HepG2 (cell line): ENCODE data around the gene GSAP. TPM values are rescaled to one million over a fixed set of nuclear protein-coding genes. Genes with fewer than 3 reads are reported as not detected.
"Not testable (repeated sequence)": the region's sequence is repeated elsewhere in the genome, so short reads cannot be mapped to it uniquely, and the experiment has no call there.

Experiments
- ATAC-seq: fragments of 200-7000 bp; cut with Tn5 transposase; 3 replicates; pipeline ENCODE4 v1.9.1; 2020; ENCODE audit warnings: mild to moderate bottlenecking, moderate library complexity
- BruUV-seq: library from RNA; stranded (reverse); fragments of 400-500 nt; replicated peaks from 2 replicates; lab custom pipeline; 2021; lab: Mats Ljungman, UMichigan
- CTCF ChIA-PET: fragments of 300-600 bp; formaldehyde crosslinking; extraction: SDS; loops from one replicate; lab custom pipeline; 2021; ENCODE audit warnings: low total read pairs, inconsistent platforms, low intra/inter-chr PET ratio; lab: Yijun Ruan, JAX
- POLR2A ChIA-PET: fragments of 350-600 bp; sonication (Branson Sonifier 250); formaldehyde crosslinking; loops from one replicate; lab custom pipeline; 2020; ENCODE audit warnings: antibody characterized with exemption, inconsistent platforms; lab: Yijun Ruan, JAX
- DNase-seq: peaks from one replicate; pipeline ENCODE4 v3.0.0-alpha.2; 2015; ENCODE audit warnings: low spot score
- FAIRE-seq: peaks from 3 replicates; lab custom pipeline; 2011; peaks lifted over from hg19 to GRCh38; lab: Jason Lieb, UNC
- H2AFZ ChIP-seq: one replicate; pipeline ENCODE4 v1.6.1; 2011; ENCODE audit warnings: low read length, inconsistent platforms
- H3K27ac ChIP-seq: fragments of 300-600 bp; 3 replicates; pipeline ENCODE4 v1.8.0; 2011; ENCODE audit warnings: mixed run types, mild to moderate bottlenecking, mixed read lengths, low read length, inconsistent platforms; ENCODE audit not compliant: insufficient read depth; ENCODE audit errors: extremely low read length
- H3K27me3 ChIP-seq, 2 experiments: fragments of 200-600 bp in 1 of 2; 2 replicates in 1 of 2; 3 replicates in 1 of 2; pipeline versions ENCODE4 v1.6.0 to v1.8.0; 2011; ENCODE audit warnings: low read length in 2 of 2, mild to moderate bottlenecking in 2 of 2, moderate library complexity in 2 of 2, inconsistent platforms in 1 of 2; ENCODE audit not compliant: insufficient read depth in 2 of 2, control insufficient read depth in 1 of 2
- H3K36me3 ChIP-seq, 2 experiments: fragments of 200-600 bp in 1 of 2; replicated peaks in 1 of 2; 2 replicates in 1 of 2; 3 replicates in 1 of 2; pipeline versions ENCODE4 v1.5.1 to v1.8.0; 2011; ENCODE audit warnings: low read length in 2 of 2, inconsistent platforms in 1 of 2; ENCODE audit not compliant: insufficient read depth in 2 of 2, control insufficient read depth in 1 of 2
- H3K4me1 ChIP-seq: 2 replicates; pipeline ENCODE4 v1.5.1; 2012; ENCODE audit warnings: low read length, inconsistent platforms; ENCODE audit not compliant: insufficient read depth
- H3K4me2 ChIP-seq: 2 replicates; pipeline ENCODE4 v1.6.0; 2011; ENCODE audit warnings: low read depth, low read length, inconsistent platforms
- H3K4me3 ChIP-seq, 3 experiments: fragments of 200-600 bp in 1 of 3; sonication (generic), shearing (Covaris generic) in 1 of 3; replicated peaks in 1 of 3; 2 replicates each; pipeline ENCODE4 v1.5.1; 2011 to 2016; ENCODE audit warnings: low read length in 3 of 3, inconsistent platforms in 2 of 3, low read depth in 2 of 3, mild to moderate bottlenecking in 2 of 3, control low read depth in 1 of 3, mixed read lengths in 1 of 3; ENCODE audit not compliant: insufficient read depth in 1 of 3
- H3K79me2 ChIP-seq: one replicate; pipeline ENCODE4 v1.6.1; 2011; ENCODE audit warnings: low read length, inconsistent platforms; ENCODE audit not compliant: insufficient read depth
- H3K9ac ChIP-seq: 2 replicates; pipeline ENCODE4 v1.6.0; 2011; ENCODE audit warnings: mild to moderate bottlenecking, low read depth, low read length, inconsistent platforms; ENCODE audit not compliant: insufficient read depth
- H3K9me3 ChIP-seq: 2 replicates; pipeline ENCODE4 v1.5.1; 2012; ENCODE audit warnings: mild to moderate bottlenecking, low read length
- H4K20me1 ChIP-seq: 2 replicates; pipeline ENCODE4 v1.6.0; 2011; ENCODE audit warnings: inconsistent platforms, mild to moderate bottlenecking, low read length, moderate library complexity; ENCODE audit not compliant: insufficient read depth
- IRF1 ChIP-seq: sonication (generic); formaldehyde crosslinking; IDR thresholded peaks from 2 replicates; pipeline ENCODE4 v1.4.0; 2020; ENCODE audit warnings: low read depth, mild to moderate bottlenecking, missing genetic modification reagents
- ZNF10 ChIP-seq: sonication (generic); formaldehyde crosslinking; IDR thresholded peaks from 2 replicates; pipeline ENCODE4 v1.4.0; 2020; ENCODE audit warnings: mild to moderate bottlenecking, low read depth, missing genetic modification reagents, borderline replicate concordance
- ZNF121 ChIP-seq: sonication (generic); formaldehyde crosslinking; IDR thresholded peaks from 2 replicates; pipeline ENCODE4 v1.5.0; 2020; ENCODE audit warnings: mild to moderate bottlenecking, missing genetic modification reagents
- ZNF136 ChIP-seq: sonication (generic); formaldehyde crosslinking; IDR thresholded peaks from 2 replicates; pipeline ENCODE4 v1.8.1; 2022; ENCODE audit warnings: low read depth, mild to moderate bottlenecking, moderate library complexity, missing genetic modification reagents
- ZNF326 ChIP-seq: sonication (generic); formaldehyde crosslinking; IDR thresholded peaks from 2 replicates; pipeline ENCODE4 v1.4.0; 2020; ENCODE audit warnings: missing genetic modification reagents, borderline replicate concordance
- ZNF570 ChIP-seq: sonication (generic); formaldehyde crosslinking; IDR thresholded peaks from 2 replicates; pipeline ENCODE4 v1.4.0; 2020; ENCODE audit warnings: mild to moderate bottlenecking, missing genetic modification reagents, borderline replicate concordance
- WGBS: methylation state at CpG from one replicate; pipeline ENCODE4 v1.1.6; 2017; ENCODE audit warnings: low lambda C conversion rate; 5-methylcytosine and 5-hydroxymethylcytosine counted together
- in situ Hi-C: cut with HindIII; loops from 2 replicates; pipeline ENCODE4 v1.10.0; 2017; ENCODE audit warnings: low pct_unique_long_range_greater_than_20kb; ENCODE audit not compliant: extremely low pct_ligation_motif_present
- intact Hi-C: fragments of 100-400 bp; cut with micrococcal nuclease; formaldehyde crosslinking; loops from one replicate; pipeline ENCODE4 v1.10.0; 2022; ENCODE audit not compliant: unreplicated experiment
- polyA plus RNA-seq, 8 experiments: library from polyadenylated mRNA; depleted of rRNA in 3 of 8; stranded (reverse) in 7 of 8; unstranded in 1 of 8; fragments of >200 nt; fragmentation: Illumina TruSeq in 4 of 8; extraction: Trizol in 4 of 8; gene quantifications; 2 replicates each; pipeline versions ENCODE4 v1.2.1 to v1.2.3, GENCODE V29; 2011 to 2016; ENCODE audit warnings: low read depth in 4 of 8, missing spikeins in 1 of 8, mixed read lengths in 1 of 8; ENCODE audit not compliant: insufficient read depth in 1 of 8
- total RNA-seq, 5 experiments: library from RNA; depleted of rRNA; stranded (reverse); fragments of >200 nt; fragmentation: Illumina TruSeq; extraction: Trizol; gene quantifications; 2 replicates each; pipeline ENCODE4 v1.2.3, GENCODE V29; 2016; ENCODE audit warnings: low read depth in 1 of 5

Gene GSAP
- total and polyA plus RNA-seq, 2 of the 13 experiments (the other 11 are each of a cell fraction or from before 2014, with no cell fraction given) = 34.6 to 40.6 TPM

- H3K79me2 ChIP-seq = no peaks in the 10 kb centered on the region
- H3K27ac ChIP-seq = no peak overlapping the region
- intact Hi-C loops (no loop called here), in situ Hi-C loops (no loop called here)
- FAIRE-seq (no peak), DNase-seq (no peak), ATAC-seq (no peak)
- H3K36me3 ChIP-seq = peaks cover 0 to 9% of the 10 kb centered on the region in 2 experiments; a peak in 2 of 5 replicates
- TF ChIP-seq ZNF121 (peak; percentile 60; the same call in 1 of the 2 replicates), ZNF570 (no peak), ZNF326 (CRISPR knock-in tag) (no peak), IRF1 (CRISPR knock-in tag) (no peak), ZNF136 (CRISPR knock-in tag) (no peak), ZNF10 (CRISPR knock-in tag) (no peak)
- no peaks in the 10 kb centered on the region for H3K4me1 ChIP-seq
- BruUV-seq = no TSS peak
- POLR2A ChIA-PET = no interaction called here
- CTCF ChIA-PET = no interaction called here
- 98% methylated on average over 3 of the region's 3 CpGs for WGBS
- no peak overlapping the region for H3K4me3 ChIP-seq
- no peak overlapping the region for H3K4me2 ChIP-seq
- H3K9ac ChIP-seq = no peak overlapping the region
- no peaks in the 10 kb centered on the region for H3K9me3 ChIP-seq
- no peaks in the 10 kb centered on the region for H3K27me3 ChIP-seq
- no peak overlapping the region for H2AFZ ChIP-seq
- H4K20me1 ChIP-seq = no peaks in the 10 kb centered on the region
These were observed 69.7 kb downstream of the GSAP start for GRCh38 chr7:77346441-77346840.

- ATAC-seq, intact Hi-C loops, H2AFZ ChIP-seq, H3K4me2 ChIP-seq, BruUV-seq, in situ Hi-C loops, H3K4me1 ChIP-seq, H4K20me1 ChIP-seq, DNase-seq, FAIRE-seq, H3K36me3 ChIP-seq, H3K9me3 ChIP-seq, POLR2A ChIA-PET, H3K27me3 ChIP-seq, H3K4me3 ChIP-seq, H3K79me2 ChIP-seq, H3K27ac ChIP-seq, H3K9ac ChIP-seq, CTCF ChIA-PET: not testable (repeated sequence)
- 97% methylated on average over 9 of the region's 9 CpGs for WGBS
These were observed 70.7 kb downstream of the GSAP start for GRCh38 chr7:77345426-77345825.
